Measurements from ENCODE around the gene KDM8.
A peak's percentile ranks its signal among the peaks of the same experiment; 100 is the strongest.

Gene KDM8

GRCh38 chr16:27203507-27204311, at the start of gene KDM8:
TSS of gene KDM8 (plus strand) at chr16:27203526. CDS start at chr16:27210124, 6,598 bp downstream.
- DNase-seq (ENCODE audit: low spot score), result peak; percentile 100

- peak; percentile 85 for DNase-seq (ENCODE audit: low spot score)
These were observed 48.4 kb upstream of the KDM8 start for GRCh38 chr16:27154705-27155521.

GRCh38 chr16:27156579-27156978, 46.7 kb upstream of the KDM8 start:
- no peak for DNase-seq (ENCODE audit: low spot score)

- DNase-seq (ENCODE audit: low spot score), result no peak
These were observed 41.9 kb upstream of the KDM8 start for GRCh38 chr16:27161398-27161797.

- no peak for DNase-seq (ENCODE audit: low spot score)
These were observed 39.0 kb upstream of the KDM8 start for GRCh38 chr16:27164352-27164751.

- no peak for DNase-seq (ENCODE audit: low spot score)
These were observed 37.8 kb upstream of the KDM8 start for GRCh38 chr16:27165576-27165975.

GRCh38 chr16:27168790-27169189, 34.5 kb upstream of the KDM8 start:
- DNase-seq (ENCODE audit: low spot score), result no peak

GRCh38 chr16:27169511-27170071, 33.7 kb upstream of the KDM8 start:
- peak; percentile 60 for DNase-seq (ENCODE audit: low spot score)

GRCh38 chr16:27171584-27171983, 31.7 kb upstream of the KDM8 start:
- DNase-seq (ENCODE audit: low spot score), result no peak

- DNase-seq (ENCODE audit: low spot score), result no peak
These were observed 29.3 kb upstream of the KDM8 start for GRCh38 chr16:27174007-27174406.

- peak; percentile 41 for DNase-seq (ENCODE audit: low spot score)
These were observed 28.5 kb upstream of the KDM8 start for GRCh38 chr16:27174798-27175197.

- no peak for DNase-seq (ENCODE audit: low spot score)
These were observed 27.4 kb upstream of the KDM8 start for GRCh38 chr16:27175888-27176287.

GRCh38 chr16:27177031-27177774, 26.1 kb upstream of the KDM8 start:
- DNase-seq (ENCODE audit: low spot score), result peak; percentile 78

- peak; percentile 87 for DNase-seq (ENCODE audit: low spot score)
These were observed 23.7 kb upstream of the KDM8 start for GRCh38 chr16:27179500-27180072.

GRCh38 chr16:27181019-27181790, 22.1 kb upstream of the KDM8 start:
- DNase-seq (ENCODE audit: low spot score), result no peak

GRCh38 chr16:27182906-27183405, 20.4 kb upstream of the KDM8 start:
- no peak for DNase-seq (ENCODE audit: low spot score)

GRCh38 chr16:27185776-27186130, 17.6 kb upstream of the KDM8 start:
- DNase-seq (ENCODE audit: low spot score), result no peak

- DNase-seq (ENCODE audit: low spot score), result no peak
These were observed 14.7 kb upstream of the KDM8 start for GRCh38 chr16:27188633-27189032.

GRCh38 chr16:27189335-27189972, 13.9 kb upstream of the KDM8 start:
- no peak for DNase-seq (ENCODE audit: low spot score)

GRCh38 chr16:27190316-27190871, 12.9 kb upstream of the KDM8 start:
- DNase-seq (ENCODE audit: low spot score), result no peak

Measured in GM03348 (cell line).